ENCODE data around the gene CCDC157.

DNA sequence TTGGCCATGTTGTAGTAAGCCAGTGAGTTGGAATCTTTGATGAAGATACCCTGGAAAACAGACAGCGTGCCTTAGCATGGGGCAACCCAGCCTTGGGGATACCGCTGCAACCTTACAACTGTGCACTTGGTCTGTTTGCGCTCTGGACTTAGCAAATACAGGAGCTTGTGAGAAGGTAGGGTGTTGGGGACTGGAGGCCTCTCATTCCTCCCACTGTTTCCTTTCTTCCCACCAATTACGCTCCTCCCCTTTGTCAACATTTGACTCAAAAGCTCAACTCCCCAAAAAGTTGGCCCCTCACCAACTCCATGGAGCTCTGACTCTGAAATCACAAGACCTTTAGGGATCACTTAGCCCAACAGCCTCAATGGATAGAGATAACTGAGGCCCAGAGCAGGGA lies 22.2 kb upstream of the CCDC157 start:
- TF ChIP-seq, protein P1, sequence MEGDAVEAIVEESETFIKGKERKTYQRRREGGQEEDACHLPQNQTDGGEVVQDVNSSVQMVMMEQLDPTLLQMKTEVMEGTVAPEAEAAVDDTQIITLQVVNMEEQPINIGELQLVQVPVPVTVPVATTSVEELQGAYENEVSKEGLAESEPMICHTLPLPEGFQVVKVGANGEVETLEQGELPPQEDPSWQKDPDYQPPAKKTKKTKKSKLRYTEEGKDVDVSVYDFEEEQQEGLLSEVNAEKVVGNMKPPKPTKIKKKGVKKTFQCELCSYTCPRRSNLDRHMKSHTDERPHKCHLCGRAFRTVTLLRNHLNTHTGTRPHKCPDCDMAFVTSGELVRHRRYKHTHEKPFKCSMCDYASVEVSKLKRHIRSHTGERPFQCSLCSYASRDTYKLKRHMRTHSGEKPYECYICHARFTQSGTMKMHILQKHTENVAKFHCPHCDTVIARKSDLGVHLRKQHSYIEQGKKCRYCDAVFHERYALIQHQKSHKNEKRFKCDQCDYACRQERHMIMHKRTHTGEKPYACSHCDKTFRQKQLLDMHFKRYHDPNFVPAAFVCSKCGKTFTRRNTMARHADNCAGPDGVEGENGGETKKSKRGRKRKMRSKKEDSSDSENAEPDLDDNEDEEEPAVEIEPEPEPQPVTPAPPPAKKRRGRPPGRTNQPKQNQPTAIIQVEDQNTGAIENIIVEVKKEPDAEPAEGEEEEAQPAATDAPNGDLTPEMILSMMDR (IDR thresholded peaks at IDR 0.05), result no peak
- TF ChIP-seq ZFX (IDR thresholded peaks at IDR 0.05; ENCODE audit: borderline replicate concordance), result no peak
